ENCODE measurements around the gene CDK17. TPM values are rescaled to one million over a fixed set of nuclear protein-coding genes. Genes with fewer than 3 reads are reported as not detected.
"Not testable (repeated sequence)": the region's sequence is repeated elsewhere in the genome, so short reads cannot be mapped to it uniquely, and the experiment has no call there.

The CDK17 gene
- total RNA-seq, 1 donor from 2014 or later, result 65.8 TPM

GRCh38 chr12:96417688-96418087 lies 17.4 kb upstream of the CDK17 start:
- not testable (repeated sequence) for DNase-seq

- DNase-seq, result peak; percentile 46
These were observed 16.0 kb upstream of the CDK17 start for GRCh38 chr12:96416033-96416799.

GRCh38 chr12:96414637-96415036 lies 14.4 kb upstream of the CDK17 start:
- DNase-seq, result no peak

GRCh38 chr12:96412431-96412830 lies 12.2 kb upstream of the CDK17 start:
- no peak for DNase-seq

- no peak for DNase-seq
These were observed 9.5 kb upstream of the CDK17 start for GRCh38 chr12:96409731-96410130.

GRCh38 chr12:96408993-96409392 lies 8.8 kb upstream of the CDK17 start:
- DNase-seq, result no peak

GRCh38 chr12:96407429-96408097 lies 7.3 kb upstream of the CDK17 start:
- DNase-seq, result not testable (repeated sequence)

- no peak for DNase-seq
These were observed 4.5 kb upstream of the CDK17 start for GRCh38 chr12:96404696-96405095.

GRCh38 chr12:96403870-96404269 lies 3.6 kb upstream of the CDK17 start:
- no peak for DNase-seq

- DNase-seq, result not testable (repeated sequence)
These were observed 2.3 kb upstream of the CDK17 start for GRCh38 chr12:96402522-96402921.

- DNase-seq, result no peak
These were observed 1.8 kb upstream of the CDK17 start for GRCh38 chr12:96402061-96402460.

- DNase-seq, result peak; percentile 82
These were observed 1.0 kb upstream of the CDK17 start for GRCh38 chr12:96401076-96401871.

GRCh38 chr12:96400631-96401075 lies 414 bp upstream of the CDK17 start:
- peak; percentile 58 for DNase-seq

GRCh38 chr12:96399120-96399918 lies 920 bp downstream of the CDK17 start:
- peak; percentile 60 for DNase-seq

- peak; percentile 60 for DNase-seq
These were observed 1.7 kb downstream of the CDK17 start for GRCh38 chr12:96398424-96399119.

GRCh38 chr12:96397756-96398423 lies 2.3 kb downstream of the CDK17 start:
- DNase-seq, result peak; percentile 29

- no peak for DNase-seq
These were observed 3.3 kb downstream of the CDK17 start for GRCh38 chr12:96396914-96397313.

- DNase-seq, result no peak
These were observed 4.0 kb downstream of the CDK17 start for GRCh38 chr12:96396209-96396608.

- no peak for DNase-seq
These were observed 5.0 kb downstream of the CDK17 start for GRCh38 chr12:96395236-96395635.

- not testable (repeated sequence) for DNase-seq
These were observed 7.0 kb downstream of the CDK17 start for GRCh38 chr12:96393229-96393628.

- DNase-seq, result no peak
These were observed 7.8 kb downstream of the CDK17 start for GRCh38 chr12:96392397-96392796.
